Gastrocnemius medialis (tissue), 4 donors: ENCODE data around the gene IGLL5.

Experiments
- CTCF ChIP-seq, 5 experiments: fragments of 450-650 bp in 3 of 5; fragments of 200-600 bp in 2 of 5; sonication (generic) in 2 of 5; IDR thresholded peaks in 4 of 5; conservative IDR thresholded peaks in 1 of 5; 1 replicate in 4 of 5; 2 replicates in 1 of 5; pipeline ENCODE4 v1.5.1; 2016 to 2019; ENCODE audit warnings: antibody characterized with exemption in 5 of 5, mild to moderate bottlenecking in 3 of 5, moderate library complexity in 3 of 5
- POLR2A ChIP-seq, 2 donors: fragments of 450-650 bp; IDR thresholded peaks; one replicate each; pipeline ENCODE4 v1.6.1; 2017; ENCODE audit warnings: antibody characterized with exemption in 2 of 2, mild to moderate bottlenecking in 2 of 2, moderate library complexity in 2 of 2

- TF ChIP-seq CTCF (IDR thresholded peaks at IDR 0.05 in 4 of 5, conservative IDR thresholded peaks at IDR 0.05 in 1 of 5), result no peak
- TF ChIP-seq POLR2A (IDR thresholded peaks at IDR 0.05), result no peak
Observed at GRCh38 chr22:22892096-22893052, 4.8 kb downstream of the IGLL5 start.
